A549 (cell line): Measurements from ENCODE around the gene DUSP14. TPM values are rescaled to one million over a fixed set of nuclear protein-coding genes. Genes with fewer than 3 reads are reported as not detected.

ENCODE experiments used
- ATAC-seq, 2 experiments: fragments of 200-7000 bp in 1 of 2; fragments of >200 bp in 1 of 2; cut with Nextera tagmentation in 1 of 2; cut with Tn5 transposase in 1 of 2; 3 replicates each; pipeline versions ENCODE4 v1.8.0 to v1.9.1; 2018 to 2020; ENCODE audit warnings: mild to moderate bottlenecking in 1 of 2, moderate library complexity in 1 of 2
- CTCF ChIA-PET: fragments of 300-600 bp; sonication (Branson Sonifier 250); formaldehyde crosslinking; extraction: SDS; loops from one replicate; lab custom pipeline; 2021; ENCODE audit warnings: antibody characterized with exemption, inconsistent platforms; lab: Yijun Ruan, JAX
- POLR2A ChIA-PET: fragments of 350-600 bp; formaldehyde crosslinking; extraction: SDS; loops from one replicate; lab custom pipeline; 2021; ENCODE audit warnings: antibody characterized with exemption, inconsistent platforms; lab: Yijun Ruan, JAX
- DNase-seq, 2 experiments: peaks; one replicate each; pipeline versions ENCODE4 v3.0.0 to v3.0.0-alpha.2; 2011 to 2016; ENCODE audit warnings: low read depth in 1 of 2, low spot score in 1 of 2
- FAIRE-seq: peaks from 2 replicates; lab custom pipeline; 2011; peaks lifted over from hg19 to GRCh38; lab: Jason Lieb, UNC
- H3K27ac ChIP-seq, 2 experiments: fragments of >200 bp; sonication (Bioruptor Twin); formaldehyde crosslinking; 3 replicates each; pipeline ENCODE4 v1.5.1; 2016 to 2017
- H3K4me1 ChIP-seq: fragments of >200 bp; sonication (Bioruptor Twin); formaldehyde crosslinking; 3 replicates; pipeline ENCODE4 v1.6.1; 2016
- H3K4me2 ChIP-seq: fragments of >200 bp; sonication (Bioruptor Twin); formaldehyde crosslinking; 3 replicates; pipeline ENCODE4 v1.6.1; 2016
- H3K4me3 ChIP-seq: fragments of >200 bp; sonication (Bioruptor Twin); formaldehyde crosslinking; 3 replicates; pipeline ENCODE4 v1.5.1; 2016
- H3K9me3 ChIP-seq: fragments of >200 bp; sonication (Bioruptor Twin); formaldehyde crosslinking; 3 replicates; pipeline ENCODE4 v1.6.1; 2016
- ATOH8 ChIP-seq: fragments of 250-450 bp; sonication (Bioruptor Pico); IDR thresholded peaks from 2 replicates; pipeline ENCODE4 v1.5.0; 2020; ENCODE audit warnings: low read depth, mild to moderate bottlenecking, moderate library complexity
- CBX2 ChIP-seq: fragments of 200-600 bp; sonication (generic); IDR thresholded peaks from 2 replicates; pipeline ENCODE4 v1.6.1; 2016; ENCODE audit warnings: low read depth, mild to moderate bottlenecking, borderline replicate concordance
- CHD4 ChIP-seq: fragments of 200-600 bp; sonication (generic); IDR thresholded peaks from 2 replicates; pipeline ENCODE4 v1.6.1; 2016; ENCODE audit warnings: antibody characterized with exemption, mild to moderate bottlenecking, borderline replicate concordance
- CTCF ChIP-seq: fragments of >200 bp; sonication (Bioruptor Twin); formaldehyde crosslinking; IDR thresholded peaks from 3 replicates; pipeline ENCODE4 v1.5.1; 2016
- E2F6 ChIP-seq: IDR thresholded peaks from 2 replicates; pipeline ENCODE4 v1.6.1; 2012; ENCODE audit warnings: low read depth, borderline replicate concordance
- EHF ChIP-seq: fragments of 250-450 bp; sonication (Bioruptor Pico); IDR thresholded peaks from 2 replicates; pipeline ENCODE4 v1.5.0; 2020; ENCODE audit warnings: mild to moderate bottlenecking
- EHMT2 ChIP-seq: fragments of 200-600 bp; sonication (generic); IDR thresholded peaks from 2 replicates; pipeline ENCODE4 v1.6.1; 2016; ENCODE audit warnings: antibody characterized with exemption, low read depth, mild to moderate bottlenecking, moderate library complexity
- FOSL2 ChIP-seq, 2 experiments: fragments of 450-650 bp in 1 of 2; fragments of >200 bp in 1 of 2; sonication (Bioruptor Twin) in 1 of 2; formaldehyde crosslinking; IDR thresholded peaks; 2 replicates each; pipeline versions ENCODE4 v1.5.0 to v1.6.1; 2016 to 2020; ENCODE audit warnings: mild to moderate bottlenecking in 1 of 2, moderate library complexity in 1 of 2
- GATA3 ChIP-seq: IDR thresholded peaks from 2 replicates; pipeline ENCODE4 v1.6.1; 2012; ENCODE audit warnings: borderline replicate concordance
- HDAC2 ChIP-seq: fragments of 200-600 bp; sonication (generic); IDR thresholded peaks from 2 replicates; pipeline ENCODE4 v1.6.1; 2016
- HEYL ChIP-seq: fragments of 250-450 bp; sonication (Bioruptor Pico); IDR thresholded peaks from 2 replicates; pipeline ENCODE4 v1.8.0; 2021; ENCODE audit warnings: mild to moderate bottlenecking, moderate library complexity
- JUN ChIP-seq, 2 experiments: fragments of >200 bp; sonication (Bioruptor Twin); formaldehyde crosslinking; IDR thresholded peaks; 2 replicates in 1 of 2; 3 replicates in 1 of 2; pipeline ENCODE4 v1.6.1; 2016 to 2017
- JUNB ChIP-seq: fragments of >200 bp; sonication (Bioruptor Twin); formaldehyde crosslinking; IDR thresholded peaks from 2 replicates; pipeline ENCODE4 v1.6.1; 2016
- KDM1A ChIP-seq: fragments of 200-600 bp; sonication (generic); IDR thresholded peaks from 2 replicates; pipeline ENCODE4 v1.6.1; 2016; ENCODE audit warnings: low read depth, mild to moderate bottlenecking
- MAX ChIP-seq: IDR thresholded peaks from 2 replicates; pipeline ENCODE4 v1.6.1; 2012
- MYC ChIP-seq: IDR thresholded peaks from 2 replicates; pipeline ENCODE4 v1.6.1; 2012; ENCODE audit warnings: mild to moderate bottlenecking, inconsistent platforms, low read length, improper control_type of control experiment, borderline replicate concordance
- PHF8 ChIP-seq: fragments of 200-600 bp; sonication (generic); IDR thresholded peaks from 2 replicates; pipeline ENCODE4 v1.6.1; 2016; ENCODE audit warnings: low read depth, mild to moderate bottlenecking, antibody characterized with exemption, moderate library complexity, borderline replicate concordance
- RARB ChIP-seq: fragments of 250-450 bp; sonication (Bioruptor Pico); IDR thresholded peaks from 2 replicates; pipeline ENCODE4 v1.8.0; 2021; ENCODE audit warnings: mild to moderate bottlenecking, moderate library complexity
- SREBF2 ChIP-seq: fragments of 450-650 bp; IDR thresholded peaks from 2 replicates; pipeline ENCODE4 v1.6.1; 2014; ENCODE audit warnings: mild to moderate bottlenecking, moderate library complexity
- TFCP2L1 ChIP-seq: fragments of 250-450 bp; sonication (Bioruptor Pico); IDR thresholded peaks from 2 replicates; pipeline ENCODE4 v1.5.0; 2021; ENCODE audit warnings: mild to moderate bottlenecking
- TP53 ChIP-seq: fragments of 250-450 bp; sonication (Bioruptor Pico); IDR thresholded peaks from 2 replicates; pipeline ENCODE4 v1.5.0; 2021; ENCODE audit warnings: mild to moderate bottlenecking, moderate library complexity
- WGBS: methylation state at CpG from one replicate; pipeline ENCODE4 v1.1.6; 2017; ENCODE audit errors: missing lambda C conversion rate; 5-methylcytosine and 5-hydroxymethylcytosine counted together
- polyA plus RNA-seq, 4 experiments: library from polyadenylated mRNA; depleted of rRNA in 3 of 4; stranded (reverse); fragments of >200 nt; fragmentation: RNase III in 1 of 4; extraction: RNeasy Plus Mini Kit Qiagen cat#74134 plus additional on column Dnase treatment in 1 of 4; gene quantifications; 2 replicates in 3 of 4; 3 replicates in 1 of 4; pipeline ENCODE4 v1.2.3, GENCODE V29; 2011 to 2017

Gene DUSP14
- polyA plus RNA-seq, 2 of the 4 experiments (the other 2 are of a cell fraction), result 32.7 to 35.5 TPM

- peak; percentile 33; the same call in 2 of the 3 replicates for TF ChIP-seq CTCF
- peak in 1 of 2 experiments; percentile 17; a peak in 1 of 5 replicates for TF ChIP-seq JUN (IDR thresholded peaks at IDR 0.05)
- peak; percentile 20; the same call in 1 of the 2 replicates for TF ChIP-seq PHF8
- TF ChIP-seq CBX2, result no peak
- Histone ChIP-seq H3K27ac (peak overlapping the region; percentile 89 to 95), H3K4me3 (peak overlapping the region; percentile 67), H3K4me1 (peaks cover 39% of the 10 kb centered on the region), H3K9me3 (no peaks in the 10 kb centered on the region), H3K4me2 (peak overlapping the region; percentile 88)
- CTCF ChIA-PET, result interaction anchor here (0.7 to 2.3 kb wide), 6 partner anchors 13 to 102 kb away, joined by 3 to 9 read pairs (median 4); no protein-coding TSS in a partner anchor
- peak; percentile 46 to 59 for DNase-seq
- POLR2A ChIA-PET, result interaction anchor here (0.6 to 1.0 kb wide), 4 partner anchors 43 to 83 kb away, joined by 3 to 4 read pairs (median 4); partner anchors contain the start of genes ACACA and TADA2A
- under 1% methylated on average over 18 of the region's 56 CpGs for WGBS
- no peak for FAIRE-seq
- ATAC-seq, result peak; percentile 26 to 37
These were observed 414 bp downstream of the DUSP14 start for GRCh38 chr17:37490022-37490587.

- CTCF ChIA-PET, result interaction anchor here (0.7 to 2.3 kb wide), 11 partner anchors 12 to 326 kb away, joined by 3 to 9 read pairs (median 3); no protein-coding TSS in a partner anchor
- TF ChIP-seq FOSL2 (IDR thresholded peaks at IDR 0.05), result peak; percentile 46; the same call in 1 of the 2 replicates
- TF ChIP-seq FOSL2 (CRISPR knock-in tag; IDR thresholded peaks at IDR 0.05), result peak; percentile 93
- peak; percentile 30; the same call in 1 of the 2 replicates for TF ChIP-seq CHD4
- peak; percentile 67 for TF ChIP-seq E2F6
- 0 out of 2 replicates have a peak, but pooled peaks have one; percentile 27 for TF ChIP-seq HDAC2
- TF ChIP-seq MAX, result peak; percentile 95
- TF ChIP-seq KDM1A, result peak; percentile 88
- TF ChIP-seq RARB, result 0 out of 2 replicates have a peak, but pooled peaks have one; percentile 41
- TF ChIP-seq EHMT2, result no peak
- TF ChIP-seq GATA3, result peak; percentile 34; the same call in 1 of the 2 replicates
- TF ChIP-seq SREBF2, result no peak
- no peak for TF ChIP-seq EHF
- TF ChIP-seq HEYL (CRISPR knock-in tag), result no peak
- TF ChIP-seq TFCP2L1 (CRISPR knock-in tag), result 0 out of 2 replicates have a peak, but pooled peaks have one; percentile 50
- TF ChIP-seq ATOH8 (CRISPR knock-in tag), result peak; percentile 73; the same call in 1 of the 2 replicates
- TF ChIP-seq JUNB, result no peak
- peak; percentile 73; the same call in 1 of the 2 replicates for TF ChIP-seq MYC
- TF ChIP-seq TP53 (CRISPR knock-in tag), result no peak
- TF ChIP-seq, all 56 proteins: peak for 11
These were observed 1.2 kb downstream of the DUSP14 start for GRCh38 chr17:37490638-37491614.

More at GRCh38 chr17:37490638-37491614, 1.2 kb downstream of the DUSP14 start:
- Histone ChIP-seq H3K9me3 (no peaks in the 10 kb centered on the region), H3K27ac (peak overlapping the region; percentile 89 to 95; a peak in 5 of 6 replicates), H3K4me3 (peak overlapping the region; percentile 67), H3K4me1 (peaks cover 43% of the 10 kb centered on the region), H3K4me2 (peak overlapping the region; percentile 88)
- POLR2A ChIA-PET, result interaction anchor here (0.9 kb wide), 1 partner anchor 84 kb away, joined by 4 read pairs; the partner anchor contains the start of genes ACACA and TADA2A
- ATAC-seq (peak; percentile 49 to 64), FAIRE-seq (no peak), DNase-seq (peak; percentile 82 to 90)
- 16% methylated on average over 23 of the region's 24 CpGs for WGBS
